H9 (cell line): ENCODE results near the gene FMO5. TPM values are rescaled to one million over a fixed set of nuclear protein-coding genes. Genes with fewer than 3 reads are reported as not detected.

Experiments
- DNase-seq: peaks from one replicate; pipeline ENCODE4 v3.0.0-alpha.2; 2017
- H2AFZ ChIP-seq: one replicate; pipeline ENCODE4 v1.6.1; 2013; ENCODE audit warnings: mild to moderate bottlenecking, low read length, control low read depth, moderate library complexity
- H2AK5ac ChIP-seq: 2 replicates; pipeline ENCODE4 v1.6.1; 2013; ENCODE audit warnings: low read length, control low read depth, mixed read lengths; ENCODE audit not compliant: insufficient read length
- H2BK120ac ChIP-seq: one replicate; pipeline ENCODE4 v1.6.1; 2013; ENCODE audit warnings: low read depth, mild to moderate bottlenecking, low read length, control low read depth, inconsistent platforms; ENCODE audit not compliant: poor library complexity, severe bottlenecking
- H2BK12ac ChIP-seq: 2 replicates; pipeline ENCODE4 v1.6.1; 2013; ENCODE audit warnings: low read length, control low read depth, mixed read lengths, low read depth; ENCODE audit not compliant: insufficient read length
- H2BK15ac ChIP-seq: 2 replicates; pipeline ENCODE4 v1.6.1; 2013; ENCODE audit warnings: low read depth, low read length, control low read depth
- H2BK20ac ChIP-seq: one replicate; pipeline ENCODE4 v1.6.1; 2013; ENCODE audit warnings: low read depth, mild to moderate bottlenecking, low read length, control low read depth, inconsistent platforms; ENCODE audit not compliant: poor library complexity, severe bottlenecking
- H2BK5ac ChIP-seq: 2 replicates; pipeline ENCODE4 v1.6.1; 2013; ENCODE audit warnings: low read length, control low read depth, mixed read lengths; ENCODE audit not compliant: insufficient read length
- H3K14ac ChIP-seq: 2 replicates; pipeline ENCODE4 v1.6.1; 2013; ENCODE audit warnings: low read length, control low read depth; ENCODE audit not compliant: insufficient read depth
- H3K18ac ChIP-seq: 2 replicates; pipeline ENCODE4 v1.6.1; 2013; ENCODE audit warnings: low read depth, mild to moderate bottlenecking, mixed read lengths, low read length, control low read depth; ENCODE audit not compliant: insufficient read length
- H3K23ac ChIP-seq: 2 replicates; pipeline ENCODE4 v1.6.1; 2013; ENCODE audit warnings: low read length, control low read depth, mixed read lengths, low read depth; ENCODE audit not compliant: insufficient read length
- H3K23me2 ChIP-seq: 2 replicates; pipeline ENCODE4 v1.6.1; 2013; ENCODE audit warnings: low read depth, mild to moderate bottlenecking, mixed read lengths, low read length, control low read depth; ENCODE audit not compliant: insufficient read length, poor library complexity, severe bottlenecking
- H3K27ac ChIP-seq: 2 replicates; pipeline ENCODE4 v1.5.1; 2013; ENCODE audit warnings: low read length, control low read depth, mixed read lengths, low read depth; ENCODE audit not compliant: insufficient read length
- H3K27me3 ChIP-seq: 2 replicates; pipeline ENCODE4 v1.6.1; 2013; ENCODE audit warnings: low read length, control low read depth, inconsistent platforms; ENCODE audit not compliant: insufficient read depth
- H3K4ac ChIP-seq: 2 replicates; pipeline ENCODE4 v1.6.1; 2013; ENCODE audit warnings: low read depth, mild to moderate bottlenecking, control low read depth, inconsistent platforms, low read length, moderate library complexity
- H3K4me1 ChIP-seq: 2 replicates; pipeline ENCODE4 v1.6.1; 2013; ENCODE audit warnings: low read length, control low read depth, inconsistent platforms; ENCODE audit not compliant: insufficient read depth
- H3K4me2 ChIP-seq: 2 replicates; pipeline ENCODE4 v1.6.1; 2013; ENCODE audit warnings: low read length, control low read depth, mixed read lengths; ENCODE audit not compliant: insufficient read length, insufficient read depth
- H3K56ac ChIP-seq: 2 replicates; pipeline ENCODE4 v1.6.1; 2013; ENCODE audit warnings: low read depth, mild to moderate bottlenecking, mixed read lengths, low read length, control low read depth; ENCODE audit not compliant: insufficient read length
- H3K79me1 ChIP-seq: 2 replicates; pipeline ENCODE4 v1.6.1; 2013; ENCODE audit warnings: low read depth, mild to moderate bottlenecking, moderate library complexity, low read length, control low read depth, inconsistent platforms; ENCODE audit not compliant: insufficient read depth, poor library complexity, severe bottlenecking
- H3K79me2 ChIP-seq: 2 replicates; pipeline ENCODE4 v1.6.1; 2013; ENCODE audit warnings: low read length, control low read depth, inconsistent platforms; ENCODE audit not compliant: insufficient read depth
- H3K9ac ChIP-seq: 2 replicates; pipeline ENCODE4 v1.6.1; 2013; ENCODE audit warnings: low read length, control low read depth, mixed read lengths; ENCODE audit not compliant: insufficient read length; ENCODE audit errors: extremely low read depth
- H3K9me3 ChIP-seq: one replicate; pipeline ENCODE4 v1.6.1; 2013; ENCODE audit warnings: low read depth, low read length, inconsistent platforms; ENCODE audit not compliant: control insufficient read depth
- H3T11ph ChIP-seq: one replicate; pipeline ENCODE4 v1.6.1; 2013; ENCODE audit warnings: mild to moderate bottlenecking, low read length, control low read depth, inconsistent platforms
- H4K20me1 ChIP-seq: one replicate; pipeline ENCODE4 v1.6.1; 2013; ENCODE audit not compliant: control insufficient read depth, insufficient read length, insufficient read depth
- H4K5ac ChIP-seq: 2 replicates; pipeline ENCODE4 v1.6.1; 2013; ENCODE audit warnings: low read depth, mild to moderate bottlenecking, mixed read lengths, low read length, control low read depth; ENCODE audit not compliant: insufficient read length
- H4K8ac ChIP-seq: replicated peaks from 2 replicates; pipeline ENCODE4 v1.6.1; 2013; ENCODE audit warnings: low read length, control low read depth, mixed read lengths, low read depth; ENCODE audit not compliant: insufficient read length
- H4K91ac ChIP-seq: 2 replicates; pipeline ENCODE4 v1.6.1; 2013; ENCODE audit warnings: low read depth, mild to moderate bottlenecking, moderate library complexity, mixed read lengths, low read length, control low read depth; ENCODE audit not compliant: insufficient read length
- H3K27ac Mint-ChIP-seq, 3 experiments: 2 replicates in 2 of 3; 3 replicates in 1 of 3; pipeline ENCODE4 v1.8.0; 2020 to 2021; ENCODE audit warnings: mixed read lengths in 3 of 3, mild to moderate bottlenecking in 1 of 3, moderate library complexity in 1 of 3
- H3K27me3 Mint-ChIP-seq: 2 replicates; pipeline ENCODE4 v1.8.0; 2021; ENCODE audit warnings: low read depth, mild to moderate bottlenecking, moderate library complexity, mixed read lengths
- H3K36me3 Mint-ChIP-seq, 3 experiments: 2 replicates in 2 of 3; 3 replicates in 1 of 3; pipeline ENCODE4 v1.8.0; 2020 to 2021; ENCODE audit warnings: low read depth in 3 of 3, mixed read lengths in 3 of 3; ENCODE audit not compliant: insufficient read depth in 1 of 3
- H3K4me1 Mint-ChIP-seq, 2 experiments: 2 replicates each; pipeline ENCODE4 v1.8.0; 2020; ENCODE audit warnings: mixed read lengths in 2 of 2
- H3K4me3 Mint-ChIP-seq, 2 experiments: 2 replicates in 1 of 2; 3 replicates in 1 of 2; pipeline ENCODE4 v1.8.0; 2020 to 2021; ENCODE audit warnings: mild to moderate bottlenecking in 2 of 2, mixed read lengths in 2 of 2, moderate library complexity in 1 of 2
- H3K9me3 Mint-ChIP-seq, 2 experiments: 2 replicates in 1 of 2; 3 replicates in 1 of 2; pipeline ENCODE4 v1.8.0; 2020; ENCODE audit warnings: mild to moderate bottlenecking in 2 of 2, mixed read lengths in 2 of 2, moderate library complexity in 1 of 2
- WGBS: extraction: QIAGEN DNeasy Blood & Tissue Kit; methylation state at CpG from one replicate; pipeline ENCODE4 v1.1.7; 2013; ENCODE audit warnings: missing lambda C conversion rate, low lambda C conversion rate, mixed read lengths; ENCODE audit not compliant: insufficient read length; ENCODE audit errors: extremely low coverage; 5-methylcytosine and 5-hydroxymethylcytosine counted together
- total RNA-seq: library from RNA; stranded (reverse); gene quantifications from 2 replicates; pipeline ENCODE4 v1.2.1, GENCODE V29; 2021
- TF ChIP-seq, protein P1 (sequence below): fragments of 200-600 bp; sonication (generic); conservative IDR thresholded peaks from 3 replicates; pipeline ENCODE4 v1.8.0; 2021; ENCODE audit warnings: antibody characterized with exemption, mild to moderate bottlenecking

FMO5 gene
- total RNA-seq, 1 experiment from 2014 or later: 0.61 TPM

DNA sequence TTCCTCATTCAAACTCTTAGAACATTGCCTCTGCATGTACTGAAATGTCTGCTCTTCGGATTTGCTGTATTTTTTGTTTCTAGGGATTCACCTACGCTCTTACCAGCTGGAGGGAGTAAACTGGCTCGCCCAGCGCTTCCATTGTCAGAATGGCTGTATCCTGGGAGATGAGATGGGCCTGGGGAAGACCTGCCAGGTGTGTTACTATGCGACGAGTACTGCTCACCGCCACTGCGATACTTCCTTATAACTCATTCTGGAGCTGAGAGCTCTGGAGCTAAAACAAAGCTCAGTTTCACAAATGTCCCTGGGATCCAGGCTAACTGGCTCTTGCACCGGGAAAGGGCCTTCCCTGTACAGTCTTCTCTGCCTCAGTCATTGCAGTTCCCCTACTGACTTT is 27.4 kb upstream of the FMO5 start:
- no peak for DNase-seq
- H3K18ac ChIP-seq: no peak overlapping the region
- H4K8ac ChIP-seq: no peak overlapping the region
- no peak overlapping the region for H3K4me2 ChIP-seq
- peaks cover 25 to 36% of the 10 kb centered on the region in 2 experiments for H3K4me1 Mint-ChIP-seq
- H3K14ac ChIP-seq: no peak overlapping the region
- no peaks in the 10 kb centered on the region for H3K9me3 ChIP-seq
- peaks cover 13 to 29% (median 17%) of the 10 kb centered on the region in 3 experiments; a peak in 6 of 7 replicates for H3K36me3 Mint-ChIP-seq
- peak overlapping the region; percentile 26 to 85 (median 63); a peak in 2 of 7 replicates for H3K27ac Mint-ChIP-seq
- no peak overlapping the region for H3K4ac ChIP-seq
- H4K5ac ChIP-seq: no peak overlapping the region
- H2BK20ac ChIP-seq: no peak overlapping the region
- H2AFZ ChIP-seq: no peak overlapping the region
- TF ChIP-seq, protein P1, sequence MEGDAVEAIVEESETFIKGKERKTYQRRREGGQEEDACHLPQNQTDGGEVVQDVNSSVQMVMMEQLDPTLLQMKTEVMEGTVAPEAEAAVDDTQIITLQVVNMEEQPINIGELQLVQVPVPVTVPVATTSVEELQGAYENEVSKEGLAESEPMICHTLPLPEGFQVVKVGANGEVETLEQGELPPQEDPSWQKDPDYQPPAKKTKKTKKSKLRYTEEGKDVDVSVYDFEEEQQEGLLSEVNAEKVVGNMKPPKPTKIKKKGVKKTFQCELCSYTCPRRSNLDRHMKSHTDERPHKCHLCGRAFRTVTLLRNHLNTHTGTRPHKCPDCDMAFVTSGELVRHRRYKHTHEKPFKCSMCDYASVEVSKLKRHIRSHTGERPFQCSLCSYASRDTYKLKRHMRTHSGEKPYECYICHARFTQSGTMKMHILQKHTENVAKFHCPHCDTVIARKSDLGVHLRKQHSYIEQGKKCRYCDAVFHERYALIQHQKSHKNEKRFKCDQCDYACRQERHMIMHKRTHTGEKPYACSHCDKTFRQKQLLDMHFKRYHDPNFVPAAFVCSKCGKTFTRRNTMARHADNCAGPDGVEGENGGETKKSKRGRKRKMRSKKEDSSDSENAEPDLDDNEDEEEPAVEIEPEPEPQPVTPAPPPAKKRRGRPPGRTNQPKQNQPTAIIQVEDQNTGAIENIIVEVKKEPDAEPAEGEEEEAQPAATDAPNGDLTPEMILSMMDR: no peak
- no peaks in the 10 kb centered on the region for H3K27me3 Mint-ChIP-seq
- H3K9me3 Mint-ChIP-seq: no peaks in the 10 kb centered on the region
- no peak overlapping the region for H3T11ph ChIP-seq
- no peak overlapping the region for H2BK12ac ChIP-seq
- H2BK15ac ChIP-seq: no peak overlapping the region
- peak overlapping the region in 1 of 2 experiments; percentile 39; a peak in 1 of 5 replicates for H3K4me3 Mint-ChIP-seq
- H3K27ac ChIP-seq: no peak overlapping the region
- no CpG with 5 or more reads among the region's 9 CpGs for WGBS
- H3K27me3 ChIP-seq: no peaks in the 10 kb centered on the region
- peaks cover 1% of the 10 kb centered on the region for H3K79me1 ChIP-seq
- H3K9ac ChIP-seq: no peak overlapping the region
- H3K4me1 ChIP-seq: peaks cover 3% of the 10 kb centered on the region; the same call in 1 of the 2 replicates
- H3K23me2 ChIP-seq: no peaks in the 10 kb centered on the region
- no peak overlapping the region for H2AK5ac ChIP-seq
- no peak overlapping the region for H4K91ac ChIP-seq
- H3K23ac ChIP-seq: no peak overlapping the region
- no peaks in the 10 kb centered on the region for H4K20me1 ChIP-seq
- H3K79me2 ChIP-seq: peaks cover 15% of the 10 kb centered on the region; the same call in 1 of the 2 replicates
- no peak overlapping the region for H3K56ac ChIP-seq
- no peak overlapping the region for H2BK120ac ChIP-seq
- H2BK5ac ChIP-seq: no peak overlapping the region
